SK-N-SH (cell line): ENCODE results near the gene CCDC188. TPM values are rescaled to one million over a fixed set of nuclear protein-coding genes. Genes with fewer than 3 reads are reported as not detected.
A peak's percentile ranks its signal among the peaks of the same experiment; 100 is the strongest.

Experiments
- CTCF ChIA-PET: fragments of 300-600, 350-600 bp; formaldehyde crosslinking; extraction: SDS; loops from one replicate; lab custom pipeline; 2021; lab: Yijun Ruan, JAX
- POLR2A ChIA-PET: fragments of 350-600 bp; sonication (Branson Sonifier 250); formaldehyde crosslinking; extraction: SDS; loops from one replicate; lab custom pipeline; 2020; ENCODE audit warnings: antibody characterized with exemption, inconsistent platforms; lab: Yijun Ruan, JAX
- DNase-seq: peaks from one replicate; pipeline ENCODE4 v3.0.0; 2012
- H2AFZ ChIP-seq: fragments of 200-600 bp; sonication (generic); 2 replicates; pipeline ENCODE4 v1.8.1; 2016; ENCODE audit warnings: antibody characterized with exemption, mild to moderate bottlenecking, low read depth
- H3F3A ChIP-seq: fragments of 200-600 bp; sonication (generic); replicated peaks from 2 replicates; pipeline ENCODE3; 2016; ENCODE audit warnings: antibody characterized with exemption, mild to moderate bottlenecking; ENCODE audit not compliant: insufficient read depth
- H3K27ac ChIP-seq, 2 experiments: fragments of 200-500 bp in 1 of 2; fragments of 200-600 bp in 1 of 2; sonication (Bioruptor generic) in 1 of 2; sonication (generic), shearing (Covaris generic) in 1 of 2; 2 replicates each; pipeline versions ENCODE4 v1.5.1 to v1.6.1; 2014 to 2016; ENCODE audit warnings: low read depth in 2 of 2, inconsistent platforms in 1 of 2, low read length in 1 of 2, mild to moderate bottlenecking in 1 of 2, mixed read lengths in 1 of 2
- H3K27me3 ChIP-seq: fragments of 200-600 bp; sonication (generic), shearing (Covaris generic); 2 replicates; pipeline ENCODE4 v1.6.1; 2016; ENCODE audit warnings: mixed run types; ENCODE audit not compliant: insufficient read depth
- H3K36me3 ChIP-seq, 2 experiments: fragments of 200-500 bp in 1 of 2; fragments of 200-600 bp in 1 of 2; sonication (Bioruptor generic) in 1 of 2; sonication (generic) in 1 of 2; replicated peaks in 1 of 2; 2 replicates each; pipeline versions ENCODE3 to v1.5.1; 2014 to 2016; ENCODE audit warnings: low read length in 1 of 2, mild to moderate bottlenecking in 1 of 2; ENCODE audit not compliant: insufficient read depth in 2 of 2, control insufficient read depth in 1 of 2
- H3K4me1 ChIP-seq, 2 experiments: fragments of 200-500 bp in 1 of 2; fragments of 200-600 bp in 1 of 2; sonication (Bioruptor generic) in 1 of 2; sonication (generic), shearing (Covaris generic) in 1 of 2; 2 replicates each; pipeline versions ENCODE4 v1.5.1 to v1.6.1; 2014 to 2016; ENCODE audit warnings: low read depth in 1 of 2, low read length in 1 of 2, mixed run types in 1 of 2; ENCODE audit not compliant: insufficient read depth in 2 of 2, control insufficient read depth in 1 of 2
- H3K4me2 ChIP-seq: fragments of 200-600 bp; sonication (generic), shearing (Covaris generic); 2 replicates; pipeline ENCODE4 v1.6.1; 2017; ENCODE audit warnings: mixed run types
- H3K4me3 ChIP-seq, 2 experiments: fragments of 200-500 bp in 1 of 2; fragments of 200-600 bp in 1 of 2; sonication (Bioruptor generic) in 1 of 2; sonication (generic), shearing (Covaris generic) in 1 of 2; 2 replicates each; pipeline versions ENCODE4 v1.5.1 to v1.8.1; 2014 to 2016; ENCODE audit warnings: low read depth in 2 of 2, inconsistent platforms in 1 of 2, low read length in 1 of 2, mild to moderate bottlenecking in 1 of 2, mixed read lengths in 1 of 2, moderate library complexity in 1 of 2
- H3K79me2 ChIP-seq: fragments of 200-600 bp; sonication (generic); 2 replicates; pipeline ENCODE4 v1.8.1; 2017; ENCODE audit warnings: mild to moderate bottlenecking; ENCODE audit not compliant: insufficient read depth
- H3K9ac ChIP-seq: fragments of 200-600 bp; sonication (generic); 2 replicates; pipeline ENCODE4 v1.6.1; 2017; ENCODE audit warnings: mixed run types
- H3K9me2 ChIP-seq: fragments of 200-600 bp; sonication (generic); 2 replicates; pipeline ENCODE4 v1.6.1; 2017; ENCODE audit warnings: mixed run types
- H3K9me3 ChIP-seq: fragments of 200-600 bp; sonication (generic); 2 replicates; pipeline ENCODE4 v1.6.1; 2017; ENCODE audit warnings: mixed run types, mild to moderate bottlenecking, moderate library complexity
- H4K20me1 ChIP-seq: fragments of 200-600 bp; sonication (generic); 2 replicates; pipeline ENCODE4 v1.6.1; 2017; ENCODE audit warnings: mild to moderate bottlenecking, mixed run types; ENCODE audit not compliant: insufficient read depth
- CTCF ChIP-seq: fragments of 200-600 bp; sonication (generic); IDR thresholded peaks from 2 replicates; pipeline ENCODE4 v1.6.1; 2017; ENCODE audit warnings: antibody characterized with exemption, mild to moderate bottlenecking, moderate library complexity
- EP300 ChIP-seq, 2 experiments: IDR thresholded peaks; 2 replicates each; pipeline versions ENCODE4 v1.4.0 to v1.6.1; 2012; ENCODE audit warnings: borderline replicate concordance in 1 of 2, low read depth in 1 of 2, low read length in 1 of 2
- EZH2phosphoT487 ChIP-seq: fragments of 200-600 bp; sonication (generic); IDR thresholded peaks from 2 replicates; pipeline ENCODE4 v1.6.1; 2017; ENCODE audit warnings: low read depth, mixed run types, mild to moderate bottlenecking, antibody characterized with exemption, moderate library complexity, borderline replicate concordance
- GABPA ChIP-seq: IDR thresholded peaks from 2 replicates; pipeline ENCODE4 v1.4.0; 2012; ENCODE audit warnings: low read depth, mild to moderate bottlenecking
- MEF2A ChIP-seq: IDR thresholded peaks from 2 replicates; pipeline ENCODE4 v1.4.0; 2012; ENCODE audit warnings: low read depth, borderline replicate concordance
- NRF1 ChIP-seq: IDR thresholded peaks from 2 replicates; pipeline ENCODE4 v1.6.1; 2012; ENCODE audit warnings: low read depth, mild to moderate bottlenecking, low read length
- POLR2AphosphoS5 ChIP-seq: IDR thresholded peaks from 2 replicates; pipeline ENCODE4 v1.6.1; 2012; ENCODE audit warnings: low read depth, low read length
- REST ChIP-seq: IDR thresholded peaks from 2 replicates; pipeline ENCODE4 v1.6.1; 2012; ENCODE audit warnings: mild to moderate bottlenecking, low read depth, low read length, moderate library complexity
- SMC3 ChIP-seq: IDR thresholded peaks from 2 replicates; pipeline ENCODE4 v1.6.1; 2012; ENCODE audit warnings: low read depth, low read length, improper control_type of control experiment
- TEAD4 ChIP-seq: IDR thresholded peaks from 2 replicates; pipeline ENCODE4 v1.4.0; 2012; ENCODE audit warnings: mild to moderate bottlenecking, borderline replicate concordance; ENCODE audit not compliant: insufficient read depth
- USF2 ChIP-seq: fragments of 150-350 bp; IDR thresholded peaks from 2 replicates; pipeline ENCODE4 v1.6.1; 2017; ENCODE audit warnings: antibody characterized with exemption, low read length, low read depth, borderline replicate concordance
- YY1 ChIP-seq: IDR thresholded peaks from 2 replicates; pipeline ENCODE4 v1.4.0; 2012; ENCODE audit warnings: low read depth, mild to moderate bottlenecking
- WGBS: methylation state at CpG from one replicate; pipeline ENCODE4 v1.1.6; 2017; ENCODE audit warnings: low lambda C conversion rate; 5-methylcytosine and 5-hydroxymethylcytosine counted together
- polyA plus RNA-seq, 3 experiments: library from polyadenylated mRNA; depleted of rRNA; stranded (reverse); fragments of >200 nt; gene quantifications; 2 replicates each; pipeline ENCODE4 v1.2.3, GENCODE V29; 2012
- TF ChIP-seq, protein P1 (sequence below): IDR thresholded peaks from 2 replicates; pipeline ENCODE4; 2012

The CCDC188 gene
- polyA plus RNA-seq, 1 of the 3 experiments (the other 2 are of a cell fraction) = 21.1 TPM

GRCh38 chr22:20146777-20147176 is 4.1 kb downstream of the CCDC188 start:
- POLR2A ChIA-PET = no interaction called here
- TF ChIP-seq NRF1 (no peak), REST (no peak), YY1 (no peak), MEF2A (no peak), EZH2phosphoT487 (no peak), USF2 (no peak), CTCF (no peak)
- no peaks in the 10 kb centered on the region for H3K9me2 ChIP-seq

GRCh38 chr22:20145832-20146223 is 5.0 kb downstream of the CCDC188 start:
- 91% methylated on average over 7 of the region's 21 CpGs for WGBS
- TF ChIP-seq TEAD4 = no peak
- no peak for TF ChIP-seq GABPA
- TF ChIP-seq SMC3 = no peak
- TF ChIP-seq, protein P1, sequence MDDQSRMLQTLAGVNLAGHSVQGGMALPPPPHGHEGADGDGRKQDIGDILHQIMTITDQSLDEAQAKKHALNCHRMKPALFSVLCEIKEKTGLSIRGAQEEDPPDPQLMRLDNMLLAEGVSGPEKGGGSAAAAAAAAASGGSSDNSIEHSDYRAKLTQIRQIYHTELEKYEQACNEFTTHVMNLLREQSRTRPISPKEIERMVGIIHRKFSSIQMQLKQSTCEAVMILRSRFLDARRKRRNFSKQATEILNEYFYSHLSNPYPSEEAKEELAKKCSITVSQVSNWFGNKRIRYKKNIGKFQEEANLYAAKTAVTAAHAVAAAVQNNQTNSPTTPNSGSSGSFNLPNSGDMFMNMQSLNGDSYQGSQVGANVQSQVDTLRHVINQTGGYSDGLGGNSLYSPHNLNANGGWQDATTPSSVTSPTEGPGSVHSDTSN = no peak
- no peak for TF ChIP-seq EP300 (IDR thresholded peaks at IDR 0.05; ENCODE audit: borderline replicate concordance in 1 of 2, low read depth in 1 of 2, low read length in 1 of 2)
- TF ChIP-seq REST = no peak
- no peak for TF ChIP-seq POLR2AphosphoS5
- no peak for TF ChIP-seq EZH2phosphoT487
- no peak overlapping the region for H3K4me2 ChIP-seq
- peaks cover 0 to 19% of the 10 kb centered on the region in 2 experiments; a peak in 1 of 4 replicates for H3K4me1 ChIP-seq
- peak overlapping the region in 1 of 2 experiments; percentile 12; a peak in 1 of 4 replicates for H3K27ac ChIP-seq
- no peak overlapping the region for H3K4me3 ChIP-seq
- H3K79me2 ChIP-seq = peaks cover 5% of the 10 kb centered on the region; the same call in 1 of the 2 replicates
- ChIA-PET CTCF (interaction anchor here (1.0 kb wide), 1 partner anchor 9 kb away, joined by 3 read pairs; no protein-coding TSS in a partner anchor), POLR2A (no interaction called here)
- no peaks in the 10 kb centered on the region for H3K27me3 ChIP-seq
- no peak overlapping the region for H2AFZ ChIP-seq
- H4K20me1 ChIP-seq = no peaks in the 10 kb centered on the region
- no peak overlapping the region for H3K9ac ChIP-seq
- no peaks in the 10 kb centered on the region for H3K9me3 ChIP-seq
- no peaks in the 10 kb centered on the region for H3K9me2 ChIP-seq
- no peaks in the 10 kb centered on the region for H3F3A ChIP-seq
- peak; percentile 60 for DNase-seq
- H3K36me3 ChIP-seq = peaks cover 0 to 12% of the 10 kb centered on the region in 2 experiments

More at GRCh38 chr22:20146777-20147176, 4.1 kb downstream of the CCDC188 start:
- H3K36me3 ChIP-seq = peaks cover 0 to 7% of the 10 kb centered on the region in 2 experiments
- no peak overlapping the region for H2AFZ ChIP-seq
- no peaks in the 10 kb centered on the region for H4K20me1 ChIP-seq
- H3F3A ChIP-seq = peaks cover 8% of the 10 kb centered on the region
- CTCF ChIA-PET = interaction anchor here (0.7 to 1.2 kb wide), 2 partner anchors 10 to 30 kb away, joined by 3 to 5 read pairs; partner anchors contain the start of gene RANBP1
- peaks cover 0 to 19% of the 10 kb centered on the region in 2 experiments; a peak in 1 of 4 replicates for H3K4me1 ChIP-seq
- no peak overlapping the region for H3K9ac ChIP-seq
- H3K9me3 ChIP-seq = no peaks in the 10 kb centered on the region
- no peak overlapping the region for H3K4me2 ChIP-seq
- no peak overlapping the region for H3K4me3 ChIP-seq
- no CpG with 5 or more reads among the region's 22 CpGs for WGBS
- no peaks in the 10 kb centered on the region for H3K27me3 ChIP-seq
- H3K79me2 ChIP-seq = peaks cover 5% of the 10 kb centered on the region; the same call in 1 of the 2 replicates
- peak overlapping the region in 1 of 2 experiments; percentile 50; a peak in 1 of 4 replicates for H3K27ac ChIP-seq
- DNase-seq = no peak
